ENCODE results near the gene HSPA8. TPM values are rescaled to one million over a fixed set of nuclear protein-coding genes. Genes with fewer than 3 reads are reported as not detected.

HSPA8 gene
- total RNA-seq, 2 donors from 2014 or later = 1,572 to 1,940 TPM

GRCh38 chr11:123052901-123053721 lies 8.8 kb downstream of the HSPA8 start:
- no peaks in the 10 kb centered on the region for H3K27me3 ChIP-seq (ENCODE audit: control insufficient read depth, insufficient read depth, low read length, poor library complexity, severe bottlenecking)
- no peak overlapping the region for H3K4me3 ChIP-seq (ENCODE audit: low read length)
- H3K4me1 Mint-ChIP-seq = peaks cover 15% of the 10 kb centered on the region
- H3K9ac ChIP-seq (ENCODE audit: extremely low read depth, low read length, poor library complexity, severe bottlenecking) = no peak overlapping the region
- peaks cover 27% of the 10 kb centered on the region for H3K36me3 ChIP-seq (ENCODE audit: control insufficient read depth, insufficient read depth, low read length)
- no peak for DNase-seq
- no peak overlapping the region for H3K4me3 Mint-ChIP-seq
- H3K36me3 Mint-ChIP-seq (ENCODE audit: low read depth) = peaks cover 26% of the 10 kb centered on the region
- WGBS, 2 experiments (ENCODE audit: insufficient coverage in 1 of 2, insufficient read length in 1 of 2) = 73 to 80% methylated on average over 2 to 4 of the region's 5 CpGs
- H3K9me3 ChIP-seq (ENCODE audit: control insufficient read depth, low read length) = no peaks in the 10 kb centered on the region
- H3K4me1 ChIP-seq (ENCODE audit: control insufficient read depth, insufficient read depth, low read length) = no peaks in the 10 kb centered on the region
- peaks cover 2% of the 10 kb centered on the region for H3K27me3 Mint-ChIP-seq (ENCODE audit: insufficient read depth)
- H3K27ac ChIP-seq (ENCODE audit: low read depth, low read length) = no peak overlapping the region
- H3K27ac Mint-ChIP-seq = peak overlapping the region; percentile 26
- no peaks in the 10 kb centered on the region for H3K9me3 Mint-ChIP-seq
- no peak for TF ChIP-seq CTCF (conservative IDR thresholded peaks at IDR 0.05)

DNA sequence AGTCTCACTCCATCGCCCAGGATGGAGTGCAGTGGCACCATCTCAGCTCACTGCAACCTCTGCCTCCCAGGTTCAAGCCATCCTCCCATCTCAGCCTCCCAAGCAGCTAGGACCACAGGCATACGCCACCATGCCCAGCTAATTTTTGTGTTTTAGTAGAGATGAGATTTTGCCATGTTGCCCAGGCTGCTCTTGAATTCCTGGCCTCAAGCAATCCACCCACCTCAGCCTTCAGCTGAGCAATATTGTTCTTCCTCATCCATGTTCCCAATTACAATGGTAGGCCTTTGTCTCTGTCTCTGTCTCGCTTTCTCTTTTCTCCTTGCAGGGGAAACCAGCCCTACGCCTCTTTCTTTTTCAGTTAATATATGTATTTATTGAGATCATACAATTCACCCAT lies 10.3 kb downstream of the HSPA8 start:
- no peak for TF ChIP-seq CTCF (conservative IDR thresholded peaks at IDR 0.05)
- Mint-ChIP-seq H3K4me3 (no peak overlapping the region), H3K4me1 (peaks cover 3% of the 10 kb centered on the region), H3K27ac (no peak overlapping the region), H3K36me3 (ENCODE audit: low read depth) (peaks cover 11% of the 10 kb centered on the region), H3K9me3 (no peaks in the 10 kb centered on the region), H3K27me3 (ENCODE audit: insufficient read depth) (peaks cover 2% of the 10 kb centered on the region)
- Histone ChIP-seq H3K36me3 (ENCODE audit: control insufficient read depth, insufficient read depth, low read length) (peaks cover 12% of the 10 kb centered on the region), H3K4me3 (ENCODE audit: low read length) (no peak overlapping the region), H3K9me3 (ENCODE audit: control insufficient read depth, low read length) (no peaks in the 10 kb centered on the region), H3K4me1 (ENCODE audit: control insufficient read depth, insufficient read depth, low read length) (no peaks in the 10 kb centered on the region), H3K9ac (ENCODE audit: extremely low read depth, low read length, poor library complexity, severe bottlenecking) (no peak overlapping the region), H3K27ac (ENCODE audit: low read depth, low read length) (no peak overlapping the region), H3K27me3 (ENCODE audit: control insufficient read depth, insufficient read depth, low read length, poor library complexity, severe bottlenecking) (no peaks in the 10 kb centered on the region)
- WGBS, 2 experiments (ENCODE audit: insufficient coverage in 1 of 2, insufficient read length in 1 of 2) = 83 to 100% methylated on average over 1 to 3 of the region's 4 CpGs
- no peak for DNase-seq

GRCh38 chr11:123051146-123051545 lies 10.8 kb downstream of the HSPA8 start:
- H3K4me3 Mint-ChIP-seq = no peak overlapping the region
- 94 to 96% methylated on average over 6 to 8 of the region's 9 CpGs for WGBS, 2 experiments (ENCODE audit: insufficient coverage in 1 of 2, insufficient read length in 1 of 2)
- H3K27me3 Mint-ChIP-seq (ENCODE audit: insufficient read depth) = peaks cover 2% of the 10 kb centered on the region
- no peaks in the 10 kb centered on the region for H3K9me3 Mint-ChIP-seq
- H3K9ac ChIP-seq (ENCODE audit: extremely low read depth, low read length, poor library complexity, severe bottlenecking) = no peak overlapping the region
- TF ChIP-seq CTCF (conservative IDR thresholded peaks at IDR 0.05) = no peak
- no peak overlapping the region for H3K27ac ChIP-seq (ENCODE audit: low read depth, low read length)
- no peaks in the 10 kb centered on the region for H3K4me1 ChIP-seq (ENCODE audit: control insufficient read depth, insufficient read depth, low read length)
- no peak overlapping the region for H3K4me3 ChIP-seq (ENCODE audit: low read length)
- H3K36me3 Mint-ChIP-seq (ENCODE audit: low read depth) = peaks cover 7% of the 10 kb centered on the region
- no peaks in the 10 kb centered on the region for H3K9me3 ChIP-seq (ENCODE audit: control insufficient read depth, low read length)
- H3K27me3 ChIP-seq (ENCODE audit: control insufficient read depth, insufficient read depth, low read length, poor library complexity, severe bottlenecking) = no peaks in the 10 kb centered on the region
- no peak for DNase-seq
- peaks cover 7% of the 10 kb centered on the region for H3K36me3 ChIP-seq (ENCODE audit: control insufficient read depth, insufficient read depth, low read length)
- H3K4me1 Mint-ChIP-seq = peaks cover 3% of the 10 kb centered on the region
- H3K27ac Mint-ChIP-seq = no peak overlapping the region

Measured in endodermal cell (in vitro differentiated cells).